Stimulated activated CD4-positive, alpha-beta T cell treated with anti-CD3 and anti-CD28 coated beads, Interleukin-4, amount 100 ng/mL, for 24 hours (primary cell): ENCODE results near the gene SLC41A2.

Source experiments
- DNase-seq: peaks from one replicate; pipeline ENCODE4 v3.0.0-alpha.2; 2020

The SLC41A2 gene

DNA sequence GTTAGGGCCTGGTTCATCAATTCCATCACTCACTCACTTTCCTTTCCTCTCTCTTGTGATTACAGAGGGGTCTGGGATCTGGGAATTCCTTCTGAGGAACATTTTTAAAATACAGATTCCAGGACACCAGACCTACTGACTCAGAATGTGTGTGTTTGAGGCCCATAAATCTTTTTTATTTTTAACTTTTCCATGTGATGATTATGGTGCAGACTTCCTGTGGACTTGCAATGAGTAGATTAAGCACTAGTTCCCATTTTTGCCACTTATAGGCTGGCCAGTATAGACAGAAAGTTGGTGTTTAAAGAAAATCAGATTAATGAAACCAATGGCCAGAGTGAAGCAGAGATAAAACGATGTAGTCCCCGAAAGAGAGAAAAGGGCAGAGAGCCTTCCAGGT lies 28.1 kb downstream of the SLC41A2 start:
- DNase-seq, result no peak

DNA sequence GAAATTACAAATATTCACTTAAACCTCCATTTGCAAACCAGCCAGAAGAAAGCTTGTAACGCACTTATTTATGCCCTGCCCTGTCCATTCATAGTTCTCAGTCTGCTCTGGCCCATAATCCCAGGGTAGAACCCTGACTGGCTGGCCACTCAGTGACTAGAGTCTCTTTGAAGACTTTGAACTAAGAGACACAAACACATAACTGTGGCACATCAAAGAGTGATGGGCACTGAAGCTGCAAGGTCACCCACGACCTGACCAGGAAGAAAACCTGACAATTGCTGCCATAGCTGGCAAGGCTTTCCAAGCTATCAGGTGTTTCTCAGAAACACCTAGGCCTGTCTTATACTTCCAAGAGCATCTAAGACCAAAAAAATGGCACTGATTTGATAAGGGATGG lies 28.7 kb downstream of the SLC41A2 start:
- DNase-seq, result no peak

DNA sequence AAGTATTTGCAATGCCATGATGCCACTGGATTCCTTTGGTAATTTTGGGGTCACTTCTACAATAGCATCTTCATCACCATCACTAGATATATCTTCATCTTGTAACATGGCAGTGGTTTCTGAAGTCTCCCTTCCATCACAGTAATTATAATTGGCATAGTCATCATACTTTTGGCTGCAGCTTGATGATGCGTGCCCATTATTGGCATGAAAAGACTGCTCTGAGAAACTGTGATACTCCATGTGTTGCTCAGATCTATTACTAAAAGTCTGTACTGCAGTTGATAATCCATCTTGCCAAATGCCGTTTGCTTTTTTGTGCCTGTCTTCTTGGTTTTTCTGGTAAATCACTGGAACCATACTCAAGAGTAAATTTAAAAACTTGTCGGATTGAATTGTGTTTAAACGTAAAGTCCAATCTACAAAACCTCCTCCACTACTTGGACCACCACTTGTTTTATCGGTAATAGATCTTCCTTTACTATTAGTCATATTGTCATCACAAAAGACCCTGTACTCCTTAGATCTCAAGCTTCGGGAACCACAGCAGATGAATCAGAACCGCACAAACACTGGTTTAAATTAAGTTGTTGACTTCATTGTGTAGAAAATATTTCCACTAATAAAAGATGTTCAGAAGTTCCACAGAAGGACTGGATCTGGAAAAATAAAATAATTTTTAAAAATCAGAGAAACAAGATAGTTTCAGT lies 29.9 kb downstream of the SLC41A2 start:
- DNase-seq, result no peak

DNA sequence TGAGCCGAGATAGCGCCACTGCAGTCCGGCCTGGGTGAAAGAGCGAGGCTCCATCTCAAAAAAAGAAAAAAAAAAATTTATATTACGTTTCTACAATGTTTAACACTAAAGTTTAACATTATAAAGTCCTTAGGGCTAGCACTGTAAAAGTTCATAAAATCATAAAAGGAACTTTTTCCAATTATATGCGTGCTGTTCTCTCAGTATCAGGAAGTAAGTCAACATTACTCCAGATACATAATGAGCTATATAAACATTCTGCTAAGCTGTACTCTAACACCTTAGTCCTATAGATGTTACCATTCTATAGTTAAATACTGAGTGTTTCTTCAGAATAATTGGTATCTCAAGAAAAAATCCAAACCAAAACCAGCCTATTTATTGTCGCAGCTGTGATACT lies 32.6 kb downstream of the SLC41A2 start:
- DNase-seq, result no peak

DNA sequence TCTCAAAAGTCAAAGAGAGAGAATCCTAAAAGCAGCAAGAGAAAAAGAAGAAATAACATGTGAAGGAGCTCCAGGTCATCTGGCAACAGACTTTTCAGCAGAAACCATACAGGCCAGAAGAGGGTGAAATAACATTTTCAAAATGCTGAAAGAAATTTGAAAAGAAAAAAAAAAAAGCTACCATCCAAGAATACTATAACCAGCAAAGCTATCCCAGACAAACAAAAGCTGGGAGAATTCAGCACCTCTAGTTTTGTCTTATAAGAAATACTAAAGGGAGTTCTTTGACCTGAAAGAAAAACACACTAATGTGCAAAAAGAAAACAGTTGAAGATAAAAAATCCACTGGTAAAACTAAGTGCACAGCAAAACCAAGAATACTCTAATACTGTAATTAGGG lies 36.8 kb downstream of the SLC41A2 start:
- no peak for DNase-seq

DNA sequence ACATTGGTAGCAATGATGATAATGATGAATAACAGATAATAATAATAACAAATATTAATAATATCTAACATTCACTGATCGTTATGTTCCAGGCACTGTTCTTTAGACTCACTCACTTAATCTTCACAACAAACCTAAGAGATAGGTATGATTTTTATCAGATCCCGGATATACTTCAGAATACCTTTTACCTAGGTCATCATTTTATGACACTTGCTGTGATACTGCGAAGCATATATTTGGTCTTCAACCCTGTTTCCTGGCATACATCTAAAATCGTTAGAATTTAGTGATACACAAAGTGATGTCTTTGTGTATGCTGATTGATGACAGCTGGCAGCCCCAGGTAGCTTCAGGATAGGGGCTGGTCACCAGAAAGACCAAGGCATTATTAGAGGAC lies 46.1 kb downstream of the SLC41A2 start:
- no peak for DNase-seq

DNA sequence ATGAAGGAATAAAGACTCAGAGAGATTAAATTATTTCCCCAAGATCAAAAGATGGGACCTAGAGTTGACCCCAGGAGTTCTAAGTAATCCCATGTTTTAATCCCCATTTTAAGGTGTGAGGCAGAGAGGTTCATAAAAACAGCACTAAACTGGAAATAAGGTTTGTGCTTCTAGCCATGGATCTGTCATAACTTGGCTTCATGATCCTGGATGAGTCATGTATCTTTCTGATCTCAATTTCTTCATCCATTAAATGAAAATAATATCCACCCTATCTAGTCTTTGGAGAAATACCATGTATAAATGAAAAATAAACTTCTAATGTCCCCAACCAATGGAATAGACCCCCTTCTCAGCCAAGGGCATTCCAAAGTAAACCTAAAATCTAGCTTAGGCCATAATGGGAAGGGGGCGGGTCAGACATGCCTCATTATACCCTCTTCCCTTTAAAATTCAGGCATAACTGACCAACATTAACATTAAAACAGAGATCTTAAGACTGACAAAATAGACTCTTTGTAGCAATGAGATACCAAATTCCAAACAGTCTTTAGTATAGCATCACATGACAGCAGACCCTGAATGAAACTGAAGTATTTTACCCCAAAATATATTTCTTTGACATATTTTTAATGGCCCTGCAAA lies 47.8 kb downstream of the SLC41A2 start:
- no peak for DNase-seq

DNA sequence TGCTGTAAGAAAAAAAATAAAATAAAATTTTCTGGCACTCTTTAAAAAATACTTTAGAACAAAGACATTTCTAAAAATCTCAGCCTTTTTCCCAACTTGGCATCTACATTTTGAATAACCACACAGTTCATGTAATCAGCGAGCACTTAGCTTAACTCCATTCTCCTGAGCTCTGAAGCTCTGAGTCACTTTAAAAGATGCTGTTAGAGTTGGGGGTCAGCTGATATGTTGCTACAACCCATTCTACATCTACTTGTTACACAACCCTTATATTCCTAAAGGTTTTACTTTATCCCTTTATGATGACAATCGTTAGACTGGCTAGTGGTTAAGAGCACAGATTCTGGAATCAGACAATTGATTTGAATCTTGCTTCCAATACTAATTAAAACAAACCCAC lies 48.3 kb downstream of the SLC41A2 start:
- no peak for DNase-seq
